ENCODE results near the gene PAQR5.

DNA sequence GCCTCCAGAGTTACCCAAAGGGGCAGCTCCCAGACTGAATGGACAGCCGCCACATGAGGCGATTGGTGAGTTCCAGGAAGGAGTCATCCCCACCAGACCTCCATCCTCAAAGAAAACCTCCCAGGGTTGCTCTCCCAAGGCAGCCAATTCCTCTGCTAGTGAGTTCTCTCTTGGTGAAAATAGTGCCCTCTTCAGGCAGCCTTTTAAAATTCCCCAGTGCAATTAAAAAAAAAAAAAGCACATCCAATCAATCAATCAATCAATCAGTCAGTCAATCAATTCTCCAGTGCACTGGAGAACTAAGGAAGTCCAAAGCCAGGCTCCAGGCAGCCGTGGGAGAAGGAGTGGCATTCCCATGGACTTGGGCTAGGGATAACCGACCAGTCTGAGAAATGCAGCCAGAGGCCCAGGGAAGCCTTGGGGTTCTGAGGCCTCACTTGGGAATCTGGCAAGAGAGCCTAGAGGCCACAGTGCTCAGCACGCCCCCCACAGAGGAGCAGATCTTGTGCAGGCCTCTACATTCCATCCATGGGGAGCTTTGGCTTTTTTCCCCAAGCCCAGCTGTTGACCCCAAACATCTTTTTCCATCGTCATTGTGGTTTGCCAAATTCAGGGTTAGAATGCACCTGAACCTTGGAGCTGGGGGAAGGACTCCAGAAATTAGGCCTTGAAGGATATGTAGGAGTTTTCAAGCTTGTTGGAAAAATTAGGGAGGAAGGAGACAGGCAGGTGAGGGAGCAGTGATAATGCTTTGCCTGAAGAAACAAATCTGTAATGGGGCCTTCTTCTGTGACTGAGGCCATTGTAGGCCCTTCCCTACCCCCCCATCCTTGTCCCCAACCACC is 4.8 kb downstream of the PAQR5 start:
- TF ChIP-seq POLR2A (IDR thresholded peaks at IDR 0.05; ENCODE audit: low read depth, low read length), result no peak
- no peak for TF ChIP-seq POLR2AphosphoS5 (IDR thresholded peaks at IDR 0.05; ENCODE audit: low read depth, low read length)
